GM12878 (cell line): Measurements from ENCODE around the gene MAML2.

Experiments
- CTCF ChIP-seq, 3 experiments: IDR thresholded peaks in 2 of 3; conservative IDR thresholded peaks in 1 of 3; 2 replicates each; pipeline ENCODE4 v1.5.1; 2011; ENCODE audit warnings: low read depth in 3 of 3, low read length in 3 of 3, mild to moderate bottlenecking in 3 of 3, control low read depth in 2 of 3, moderate library complexity in 2 of 3, inconsistent platforms in 1 of 3, mixed read lengths in 1 of 3; ENCODE audit not compliant: control insufficient read depth in 2 of 3, insufficient read depth in 1 of 3; ENCODE audit errors: extremely low read depth in 1 of 3
- E2F4 ChIP-seq: IDR thresholded peaks from 2 replicates; pipeline ENCODE4 v1.6.1; 2012; ENCODE audit warnings: low read depth, low read length, improper control_type of control experiment
- E2F8 ChIP-seq: fragments of 450-650 bp; IDR thresholded peaks from 2 replicates; pipeline ENCODE4 v1.6.1; 2018; ENCODE audit warnings: mild to moderate bottlenecking, low read depth, moderate library complexity; ENCODE audit not compliant: partially characterized antibody
- EED ChIP-seq: sonication (generic); IDR thresholded peaks from 2 replicates; pipeline ENCODE4 v1.6.1; 2016; ENCODE audit warnings: antibody characterized with exemption, low read depth
- GATAD2B ChIP-seq: fragments of 450-650 bp; conservative IDR thresholded peaks from 2 replicates; pipeline ENCODE4 v1.6.1; 2017; ENCODE audit warnings: low read depth, mild to moderate bottlenecking, moderate library complexity
- REST ChIP-seq: IDR thresholded peaks from 2 replicates; pipeline ENCODE4 v1.6.1; 2012; ENCODE audit warnings: mild to moderate bottlenecking, low read depth, low read length
- SP1 ChIP-seq: IDR thresholded peaks from one replicate; pipeline ENCODE4 v1.6.1; 2011; ENCODE audit warnings: low read depth, low read length
- TAF1 ChIP-seq: IDR thresholded peaks from 2 replicates; pipeline ENCODE4 v1.6.1; 2011; ENCODE audit warnings: mild to moderate bottlenecking, low read depth, low read length, borderline replicate concordance

DNA sequence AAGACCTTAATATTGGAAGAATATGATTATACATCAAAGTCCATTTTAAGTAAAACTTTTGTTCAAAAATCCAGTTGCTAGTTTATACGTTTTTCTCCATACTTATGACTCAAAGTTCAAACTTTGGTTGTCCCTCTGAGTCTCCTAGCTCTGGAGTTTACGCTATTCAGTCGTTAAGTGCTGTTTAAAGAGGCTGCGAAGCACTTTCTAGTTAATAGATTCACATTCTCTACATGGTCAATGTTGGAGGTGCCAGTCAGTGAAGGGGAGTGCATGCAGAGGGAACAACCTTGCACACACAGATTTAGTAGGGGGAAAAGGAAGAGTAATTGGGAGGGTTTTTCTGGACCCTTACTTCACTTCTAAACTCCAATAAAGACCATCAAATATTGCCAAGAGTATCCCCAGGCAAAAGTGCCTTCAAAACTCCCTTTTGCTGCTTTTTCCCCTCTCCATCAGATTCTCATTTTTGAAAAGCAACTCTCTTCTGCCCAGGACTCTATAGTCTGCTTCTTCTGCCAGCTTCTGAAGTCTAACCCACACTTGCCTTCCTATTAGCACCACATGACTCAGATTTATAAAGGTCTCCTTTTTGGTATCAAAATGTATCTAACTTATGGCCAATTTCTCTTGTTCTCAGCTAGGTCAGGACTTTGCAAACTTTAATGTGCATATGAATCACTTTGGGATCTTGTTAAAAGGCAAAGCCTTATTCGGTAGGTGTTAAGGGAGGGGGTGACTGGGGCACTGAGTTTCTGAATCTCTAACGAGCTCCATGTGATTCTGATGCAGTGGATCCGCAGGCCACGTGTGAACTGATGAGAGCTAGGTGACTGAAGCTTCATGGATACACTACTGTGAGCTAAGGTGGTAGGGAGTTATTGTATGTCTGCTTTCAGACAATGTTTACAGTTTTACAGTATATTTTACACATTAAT lies 322.9 kb downstream of the MAML2 start:
- TF ChIP-seq REST, result no peak
- TF ChIP-seq E2F8, result no peak
- no peak for TF ChIP-seq E2F4
- no peak for TF ChIP-seq CTCF (IDR thresholded peaks at IDR 0.05 in 2 of 3, conservative IDR thresholded peaks at IDR 0.05 in 1 of 3; ENCODE audit: control insufficient read depth in 2 of 3, extremely low read depth in 1 of 3, insufficient read depth in 1 of 3, low read depth in 3 of 3, low read length in 3 of 3)
- no peak for TF ChIP-seq TAF1
- TF ChIP-seq EED, result no peak
- no peak for TF ChIP-seq GATAD2B
- no peak for TF ChIP-seq SP1
